Posterior cingulate gyrus (tissue), 11 donors: ENCODE results near the gene TRIM41.
"Not testable (repeated sequence)": the region's sequence is repeated elsewhere in the genome, so short reads cannot be mapped to it uniquely, and the experiment has no call there.

Experiments
- DNase-seq, 10 donors: peaks; one replicate each; pipeline versions ENCODE4 v3.0.0 to v3.0.0-alpha.2; 2020 to 2021; ENCODE audit warnings: mixed read lengths in 3 of 10
- intact Hi-C: fragments of 100-400 bp; cut with DNase I; formaldehyde crosslinking; loops from one replicate; pipeline ENCODE4 v1.15.1; 2023

Gene TRIM41

GRCh38 chr5:181243018-181243563 lies 20.0 kb downstream of the TRIM41 start:
- DNase-seq, result peak in 1 of 10 donors; percentile 46

DNA sequence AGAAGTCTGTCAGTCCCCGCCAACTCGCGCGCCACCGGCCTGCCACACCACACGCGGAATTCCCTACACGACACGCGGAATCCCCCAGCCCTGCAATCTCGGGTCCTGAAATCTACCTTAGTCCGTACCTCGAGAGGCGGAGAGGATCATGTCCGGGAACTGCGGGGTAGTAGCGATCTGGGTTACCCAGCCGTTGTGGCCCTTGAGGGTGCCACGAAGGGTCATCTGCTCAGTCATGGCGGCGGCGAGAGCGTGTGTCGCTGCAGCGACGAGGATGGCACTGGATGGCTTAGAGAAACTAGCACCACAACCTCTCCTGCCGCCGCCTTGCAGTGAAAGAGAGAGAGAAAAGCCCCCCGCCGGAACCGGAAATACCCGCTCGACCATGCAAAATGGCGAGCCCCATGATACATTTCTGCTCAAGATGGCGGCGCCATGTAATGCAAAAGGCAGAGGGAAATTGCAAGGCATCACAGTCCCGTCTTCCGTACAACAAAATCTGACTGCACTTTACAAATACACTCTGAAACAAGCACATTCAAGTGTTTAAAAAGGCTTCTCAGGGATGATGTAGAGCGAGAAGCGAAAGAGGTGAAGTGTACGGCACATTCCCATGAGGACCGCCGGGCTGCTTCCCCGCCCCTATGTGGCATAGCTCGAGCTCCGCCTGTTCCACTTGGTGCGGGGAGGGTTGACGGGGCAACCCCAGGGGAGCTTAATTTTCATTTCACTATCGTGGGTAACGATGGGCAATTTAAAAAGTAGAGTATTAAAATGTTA lies 20.7 kb downstream of the TRIM41 start, which contains the start of gene RACK1:
Gene RACK1, minus strand, starts transcription at position 343 of the 780 bp plus-strand sequence. Its CDS starts 106 bp downstream, at position 237.
- DNase-seq, result peak; percentile 84 to 98 (median 91)
- intact Hi-C loops, result loop anchor here (1.0 to 2.0 kb wide), 2 partner anchors 17 to 20 kb away; partner anchors contain the start of genes TRIM41 and TRIM52

More at GRCh38 chr5:181243018-181243563, 20.0 kb downstream of the TRIM41 start:
- intact Hi-C loops, result no loop called here

- intact Hi-C loops, result loop anchor here (2.0 kb wide), 1 partner anchor 15 kb away; the partner anchor contains the start of gene TRIM52
- DNase-seq, result peak in 2 of 10 donors; percentile 67 to 81
Observed at GRCh38 chr5:181245427-181246275, 22.6 kb downstream of the TRIM41 start.

- intact Hi-C loops, result no loop called here
- DNase-seq, result peak; percentile 76 to 97 (median 83)
Observed at GRCh38 chr5:181246276-181247049, 23.4 kb downstream of the TRIM41 start.

DNA sequence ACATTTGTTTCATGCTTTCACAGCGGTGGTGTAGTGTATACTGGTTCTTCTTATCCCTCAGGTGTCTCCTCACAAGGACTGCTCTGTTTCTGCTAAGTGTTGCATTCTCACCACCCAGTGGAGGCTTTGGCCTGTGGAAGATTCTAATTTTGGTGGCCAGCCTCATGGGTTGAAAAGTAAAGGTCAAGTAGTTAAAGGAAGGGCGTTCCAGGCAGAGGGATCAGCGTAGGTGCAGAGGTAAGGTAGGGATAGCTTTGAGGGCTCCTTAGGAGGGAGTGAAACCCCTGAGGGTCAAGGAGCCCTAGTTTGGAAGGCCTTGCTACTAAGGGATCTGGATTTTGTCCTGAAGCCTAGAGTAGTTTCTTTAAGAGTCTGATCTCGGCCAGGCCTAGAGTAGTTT lies 25.2 kb downstream of the TRIM41 start:
- no peak for DNase-seq
- intact Hi-C loops, result no loop called here

- intact Hi-C loops, result no loop called here
- DNase-seq, result no peak
Observed at GRCh38 chr5:181255276-181255675, 32.2 kb downstream of the TRIM41 start.

- intact Hi-C loops, result no loop called here
- DNase-seq, result no peak
Observed at GRCh38 chr5:181255836-181256578, 32.9 kb downstream of the TRIM41 start.

GRCh38 chr5:181258576-181258975 lies 35.5 kb downstream of the TRIM41 start:
- no peak for DNase-seq
- intact Hi-C loops, result no loop called here

DNA sequence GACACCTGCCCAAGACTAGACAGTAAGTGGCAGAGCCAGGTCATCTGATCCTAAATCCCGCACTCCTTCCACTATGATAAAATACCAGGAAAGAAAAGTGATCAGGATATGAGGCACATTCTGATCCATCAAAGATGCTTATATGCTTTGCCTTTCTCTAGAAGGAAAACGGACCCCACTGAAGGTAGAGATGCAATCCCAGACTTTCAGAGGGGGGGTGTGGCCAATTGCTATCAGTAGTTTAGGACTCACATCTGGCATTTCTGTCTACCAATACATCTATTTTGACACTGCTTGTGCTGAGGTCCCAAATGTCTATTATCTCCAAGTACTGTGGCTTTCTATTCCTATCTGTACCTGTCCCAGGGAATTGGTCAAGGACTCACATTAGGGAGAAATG lies 36.2 kb downstream of the TRIM41 start:
- no peak for DNase-seq
- intact Hi-C loops, result no loop called here

DNA sequence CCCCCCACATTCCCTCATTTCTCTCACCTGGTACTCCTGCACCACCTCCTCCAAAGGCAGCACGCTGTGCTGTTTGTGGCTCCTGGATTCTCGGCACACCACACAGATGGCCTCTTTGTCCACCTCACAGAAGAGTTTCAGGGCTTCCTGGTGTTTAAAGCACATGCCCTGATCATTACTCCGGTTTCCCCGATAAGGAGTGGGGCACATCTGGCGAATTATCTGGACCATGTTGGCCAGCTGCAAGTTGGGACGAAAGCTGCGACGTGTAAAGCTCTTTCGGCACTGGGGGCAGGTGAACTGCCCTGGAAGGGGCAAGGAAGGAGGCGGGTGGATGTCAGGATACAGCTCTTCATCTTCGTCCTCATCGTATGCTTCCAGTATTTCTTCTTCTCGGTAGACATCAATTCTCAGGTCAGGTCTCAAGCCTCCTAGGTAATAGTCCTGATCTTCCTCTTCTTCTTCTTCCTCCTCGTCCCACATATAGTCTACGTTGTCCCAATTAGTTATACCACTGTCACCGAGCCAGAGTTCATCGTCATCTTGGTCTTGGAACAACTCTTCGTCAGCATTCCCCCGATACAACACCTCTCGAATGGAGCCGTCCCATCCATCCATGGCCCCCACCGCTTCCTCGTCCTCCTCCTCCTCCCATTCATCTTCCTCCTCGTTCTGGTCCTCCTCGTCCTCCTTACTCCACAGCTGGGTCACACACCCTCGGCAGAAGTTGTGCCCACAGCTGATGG lies 37.1 kb downstream of the TRIM41 start:
- intact Hi-C loops, result loop anchor here (2.0 to 5.0 kb wide), 2 partner anchors 15 to 73 kb away; no protein-coding TSS in a partner anchor
- DNase-seq, result no peak

- intact Hi-C loops, result loop anchor here (1.0 to 5.0 kb wide), 3 partner anchors 16 to 74 kb away; partner anchors contain the start of gene TRIM41
Observed at GRCh38 chr5:181260720-181261319, 37.7 kb downstream of the TRIM41 start, which contains the start of gene TRIM52. Gene TRIM52 (minus strand): TSS chr5:181261143. CDS start chr5:181260813, 330 bp downstream.

DNA sequence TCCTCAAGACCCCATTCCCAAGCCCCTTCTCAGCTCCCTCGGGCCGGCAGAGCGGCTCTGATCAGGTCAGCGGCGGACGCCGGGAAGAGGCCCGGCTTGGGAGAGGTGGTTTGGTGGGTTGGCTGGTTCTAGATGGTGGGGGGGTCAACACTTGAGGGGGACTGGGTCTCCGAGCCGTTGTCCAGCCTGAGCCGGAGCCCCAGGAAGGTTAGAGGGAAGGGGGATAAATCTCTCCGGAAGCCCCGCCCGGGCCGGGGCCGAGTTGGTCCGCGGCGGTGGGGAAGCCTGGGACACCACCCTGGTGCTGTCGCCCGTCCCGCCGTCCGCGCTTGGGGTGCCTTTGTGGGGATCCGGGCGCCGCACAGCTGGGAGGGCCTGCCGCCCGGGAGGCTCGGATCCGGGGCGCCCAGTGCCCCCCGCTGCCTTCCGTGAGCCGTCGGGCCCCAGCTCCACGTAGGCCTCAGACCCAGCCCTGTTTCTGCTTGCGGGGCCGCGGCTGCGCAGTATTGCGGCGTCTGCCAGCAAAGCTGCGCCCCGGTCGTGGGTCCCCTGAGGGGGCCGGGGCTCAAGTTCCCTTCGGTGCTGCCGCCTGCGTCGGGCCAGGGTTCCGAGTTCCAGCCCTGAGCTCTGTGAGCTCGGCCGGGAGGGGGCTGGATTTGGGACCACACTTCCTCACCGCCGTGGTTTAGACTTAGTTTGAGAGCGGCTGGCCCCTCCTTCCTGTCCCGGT lies 38.4 kb downstream of the TRIM41 start:
- peak; percentile 45 to 94 (median 58) for DNase-seq
- intact Hi-C loops, result loop anchor here (1.0 to 5.0 kb wide), 3 partner anchors 17 to 74 kb away; partner anchors contain the start of gene TRIM41

More at GRCh38 chr5:181260720-181261319, 37.7 kb downstream of the TRIM41 start, which contains the start of gene TRIM52:
- peak; percentile 80 to 99 (median 92) for DNase-seq

DNA sequence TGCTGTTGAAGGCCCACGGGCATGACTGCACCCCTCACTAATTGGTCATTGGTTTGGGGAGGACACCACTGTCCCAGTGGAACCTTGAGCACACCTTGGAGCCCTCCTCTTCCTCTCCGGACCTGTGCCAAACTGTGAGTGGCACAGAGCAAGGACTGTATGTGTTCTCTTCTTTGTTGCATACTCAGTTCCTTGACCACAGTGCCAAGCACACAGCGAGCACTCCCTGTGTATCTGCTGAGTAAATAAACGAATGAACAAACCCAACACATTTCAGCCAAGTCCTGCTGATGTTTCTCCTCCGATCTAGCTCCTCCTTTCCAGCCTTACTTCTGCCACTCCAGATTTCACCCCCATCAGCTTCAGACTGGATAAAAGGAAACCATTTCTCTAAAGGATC lies 40.6 kb downstream of the TRIM41 start:
- intact Hi-C loops, result loop anchor here (5.0 kb wide), 1 partner anchor 76 kb away; no protein-coding TSS in a partner anchor
- no peak for DNase-seq

DNA sequence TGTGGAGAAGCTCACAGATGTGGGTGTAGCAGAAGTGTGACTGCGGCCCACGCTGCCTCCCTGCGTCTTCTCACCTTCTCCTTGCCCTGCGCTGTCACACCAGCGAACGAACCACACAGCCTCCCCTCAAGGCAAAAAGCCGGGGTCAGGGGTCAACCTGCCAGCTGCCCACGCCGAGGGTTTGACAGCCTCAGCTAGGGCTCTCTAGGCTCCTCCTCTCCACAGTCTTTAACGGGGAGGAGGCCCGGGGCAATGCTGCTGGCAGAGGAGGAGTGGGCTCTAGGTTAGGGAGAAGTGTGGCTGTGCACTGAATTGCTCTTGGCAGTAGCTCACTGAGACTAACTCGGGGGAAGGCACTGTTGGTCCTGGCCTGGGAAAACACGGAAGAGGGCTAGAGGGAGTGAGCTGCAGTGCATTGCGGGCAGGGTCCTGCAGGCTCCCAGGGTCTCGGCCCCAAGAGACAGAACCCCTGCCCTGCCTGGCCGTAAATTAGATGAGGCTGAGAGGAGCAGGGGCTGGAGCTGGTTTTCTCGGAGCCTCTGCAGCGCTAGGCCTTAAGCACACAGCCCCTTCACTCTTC lies 42.1 kb downstream of the TRIM41 start:
- peak in 1 of 10 donors; percentile 64 for DNase-seq
- intact Hi-C loops, result no loop called here

- not testable (repeated sequence) for DNase-seq
Observed at GRCh38 chr5:181267291-181267904, 44.3 kb downstream of the TRIM41 start.

GRCh38 chr5:181267907-181268306 lies 44.8 kb downstream of the TRIM41 start:
- DNase-seq, intact Hi-C loops: not testable (repeated sequence)

More at GRCh38 chr5:181267291-181267904, 44.3 kb downstream of the TRIM41 start:
- intact Hi-C loops, result not testable (repeated sequence)
